Omental fat pad (tissue), 4 donors: ENCODE results near the gene NGEF. TPM values are rescaled to one million over a fixed set of nuclear protein-coding genes. Genes with fewer than 3 reads are reported as not detected.

Experiments used
- ATAC-seq: fragments of 150-250 bp; one replicate; pipeline ENCODE4 v1.9.1; 2016; ENCODE audit warnings: mild to moderate bottlenecking, moderate library complexity; ENCODE audit not compliant: low FRiP score
- DNase-seq: peaks from one replicate; pipeline ENCODE4 v3.0.0-alpha.2; 2019; ENCODE audit warnings: low spot score
- total RNA-seq, 4 donors: library from RNA; depleted of rRNA; stranded (reverse); fragments of >200 nt; gene quantifications; one replicate each; pipeline ENCODE4 v1.1.0, GENCODE V29; 2016
- TF ChIP-seq, protein P1 (sequence below), 3 donors: fragments of 450-650 bp; IDR thresholded peaks; one replicate each; pipeline ENCODE4 v1.5.1; 2016 to 2017; ENCODE audit warnings: antibody characterized with exemption in 3 of 3, mild to moderate bottlenecking in 3 of 3, moderate library complexity in 2 of 3

The NGEF gene
- total RNA-seq, 4 donors from 2014 or later: 1.1 to 1.9 (median 1.3) TPM; not detected in 1

DNA sequence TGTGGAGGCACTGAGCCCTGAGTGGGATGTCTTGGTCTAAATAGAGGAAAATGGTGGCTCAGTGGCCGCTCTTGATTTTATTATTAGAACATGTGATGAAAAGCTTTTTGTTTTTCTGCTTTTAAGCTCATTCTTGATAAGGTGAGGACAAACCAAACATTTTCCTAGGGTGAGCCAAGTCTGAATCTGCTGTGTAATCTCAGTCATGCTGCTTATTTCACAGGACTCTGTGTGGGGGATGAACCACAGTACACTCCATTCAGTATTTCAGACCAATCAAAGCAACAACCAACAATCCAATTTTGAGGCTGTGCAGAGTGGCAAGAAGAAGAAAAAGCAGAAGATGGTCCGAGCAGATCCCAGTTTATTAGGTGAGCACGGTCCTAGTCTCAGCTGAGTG lies 163.0 kb downstream of the NGEF start:
- DNase-seq: no peak
- no peak for ATAC-seq
- TF ChIP-seq, protein P1, sequence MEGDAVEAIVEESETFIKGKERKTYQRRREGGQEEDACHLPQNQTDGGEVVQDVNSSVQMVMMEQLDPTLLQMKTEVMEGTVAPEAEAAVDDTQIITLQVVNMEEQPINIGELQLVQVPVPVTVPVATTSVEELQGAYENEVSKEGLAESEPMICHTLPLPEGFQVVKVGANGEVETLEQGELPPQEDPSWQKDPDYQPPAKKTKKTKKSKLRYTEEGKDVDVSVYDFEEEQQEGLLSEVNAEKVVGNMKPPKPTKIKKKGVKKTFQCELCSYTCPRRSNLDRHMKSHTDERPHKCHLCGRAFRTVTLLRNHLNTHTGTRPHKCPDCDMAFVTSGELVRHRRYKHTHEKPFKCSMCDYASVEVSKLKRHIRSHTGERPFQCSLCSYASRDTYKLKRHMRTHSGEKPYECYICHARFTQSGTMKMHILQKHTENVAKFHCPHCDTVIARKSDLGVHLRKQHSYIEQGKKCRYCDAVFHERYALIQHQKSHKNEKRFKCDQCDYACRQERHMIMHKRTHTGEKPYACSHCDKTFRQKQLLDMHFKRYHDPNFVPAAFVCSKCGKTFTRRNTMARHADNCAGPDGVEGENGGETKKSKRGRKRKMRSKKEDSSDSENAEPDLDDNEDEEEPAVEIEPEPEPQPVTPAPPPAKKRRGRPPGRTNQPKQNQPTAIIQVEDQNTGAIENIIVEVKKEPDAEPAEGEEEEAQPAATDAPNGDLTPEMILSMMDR (IDR thresholded peaks at IDR 0.05): no peak

DNA sequence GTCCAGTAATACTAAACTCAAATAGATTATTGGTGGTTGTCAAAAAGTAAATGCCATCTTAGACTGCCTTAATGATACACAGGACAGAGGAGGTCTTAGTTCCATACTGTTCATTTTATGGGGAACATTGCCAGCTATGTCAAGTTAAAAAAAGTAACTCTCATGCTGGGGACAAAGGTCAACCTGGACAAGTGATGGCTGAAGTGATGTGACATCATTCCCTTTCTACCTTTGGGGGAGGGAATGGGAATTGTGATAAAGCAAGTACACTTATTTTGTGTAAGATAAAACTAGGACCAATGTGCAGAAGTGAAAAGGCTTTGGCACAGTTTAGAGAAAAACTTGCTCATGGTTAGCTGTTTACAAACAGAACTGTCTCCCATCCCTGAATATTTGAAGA lies 167.0 kb downstream of the NGEF start:
- TF ChIP-seq, protein P1 (IDR thresholded peaks at IDR 0.05): no peak
- DNase-seq (no peak), ATAC-seq (no peak)

DNA sequence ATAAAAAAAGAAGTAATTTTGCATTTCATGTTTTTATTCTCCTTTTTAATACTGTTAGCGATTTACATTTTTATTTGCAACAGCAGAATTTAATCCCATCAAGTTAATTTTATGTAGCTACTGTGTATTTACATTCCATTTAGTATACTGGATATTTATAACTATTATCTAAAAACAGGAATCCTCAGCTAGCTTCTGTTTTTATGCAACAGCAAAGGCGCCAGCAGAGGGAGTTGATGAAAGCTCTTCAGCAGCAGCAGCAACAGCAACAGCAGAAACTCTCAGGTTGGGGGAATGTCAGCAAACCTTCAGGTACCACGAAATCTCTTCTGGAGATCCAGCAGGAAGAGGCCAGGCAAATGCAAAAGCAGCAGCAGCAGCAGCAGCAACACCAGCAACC lies 169.2 kb downstream of the NGEF start:
- ATAC-seq (no peak), DNase-seq (no peak)
- TF ChIP-seq, protein P1 (IDR thresholded peaks at IDR 0.05): no peak

DNA sequence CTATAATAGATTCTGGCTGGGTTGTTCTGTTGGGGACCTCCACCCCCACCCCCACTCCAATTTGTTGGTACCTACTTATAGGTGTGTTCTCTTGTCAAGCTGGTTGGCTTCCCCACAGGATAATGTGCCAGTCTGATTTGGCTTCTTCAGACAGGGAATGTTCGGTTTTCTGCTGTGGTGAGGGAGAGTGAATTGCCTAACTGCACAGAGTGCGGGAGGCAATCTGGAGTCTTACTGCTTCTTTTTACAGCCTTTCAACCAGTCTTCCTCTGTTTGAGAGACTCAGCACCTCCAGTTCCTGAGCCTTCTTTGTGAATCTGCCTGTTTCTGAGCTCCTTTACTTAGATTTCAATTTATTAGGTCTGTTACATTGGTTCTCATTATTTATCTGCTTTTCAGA lies 170.4 kb downstream of the NGEF start:
- ATAC-seq (no peak), DNase-seq (no peak)
- TF ChIP-seq, protein P1 (IDR thresholded peaks at IDR 0.05): no peak

DNA sequence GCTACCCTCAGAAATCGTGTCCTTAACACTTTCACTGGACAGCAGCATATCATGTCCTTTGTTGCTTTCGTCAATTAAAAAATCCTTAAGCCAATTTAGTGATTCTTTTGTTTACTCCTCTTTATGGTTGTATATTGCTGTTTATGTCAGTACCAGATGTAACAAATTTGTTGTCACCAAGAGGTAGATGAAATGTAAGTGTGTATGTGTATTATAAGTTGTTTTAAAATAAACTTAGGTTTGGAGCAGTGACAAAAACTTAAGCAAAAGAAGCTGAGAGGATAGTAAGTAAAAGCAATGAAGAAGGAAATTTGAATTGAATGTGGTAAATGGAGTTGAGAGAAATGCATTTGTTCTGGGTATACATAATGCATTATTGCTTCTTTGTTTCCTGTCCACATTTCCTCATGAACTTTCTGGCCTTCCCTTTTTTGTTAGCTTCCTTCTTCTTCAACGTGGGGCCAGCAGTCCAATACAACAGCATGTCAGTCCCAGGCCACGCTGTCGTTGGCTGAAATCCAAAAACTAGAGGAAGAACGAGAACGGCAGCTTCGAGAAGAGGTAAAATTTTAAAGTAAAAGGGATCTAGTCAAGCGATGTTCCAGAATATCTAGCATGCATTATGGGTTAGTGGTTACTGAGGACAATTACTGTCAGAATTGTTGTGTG lies 173.5 kb downstream of the NGEF start:
- no peak for DNase-seq
- TF ChIP-seq, protein P1 (IDR thresholded peaks at IDR 0.05): no peak
- no peak for ATAC-seq

DNA sequence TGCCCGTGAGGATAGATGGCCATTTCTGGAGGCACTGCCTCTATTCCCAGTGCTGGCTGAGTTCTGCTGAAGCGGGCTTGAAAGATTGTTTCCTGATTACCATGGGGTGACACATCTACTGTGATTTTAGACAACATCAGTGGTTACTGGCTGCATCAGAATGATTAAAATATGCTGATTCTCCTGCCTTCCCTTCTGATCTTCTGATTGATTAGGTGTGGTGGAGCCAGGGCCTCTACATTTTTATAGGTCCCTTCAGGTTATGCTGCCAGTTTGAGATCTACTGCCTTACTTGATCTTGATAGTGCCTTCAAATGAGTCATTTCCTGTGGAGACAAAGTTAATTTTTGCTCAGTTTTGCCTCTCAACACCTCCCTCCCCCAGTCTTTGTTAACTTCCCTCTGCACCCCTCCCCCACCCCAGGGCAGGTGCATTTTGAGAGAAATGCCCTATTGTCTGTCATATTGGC lies 174.6 kb downstream of the NGEF start:
- DNase-seq: no peak
- ATAC-seq: no peak
- TF ChIP-seq, protein P1 (IDR thresholded peaks at IDR 0.05): no peak

DNA sequence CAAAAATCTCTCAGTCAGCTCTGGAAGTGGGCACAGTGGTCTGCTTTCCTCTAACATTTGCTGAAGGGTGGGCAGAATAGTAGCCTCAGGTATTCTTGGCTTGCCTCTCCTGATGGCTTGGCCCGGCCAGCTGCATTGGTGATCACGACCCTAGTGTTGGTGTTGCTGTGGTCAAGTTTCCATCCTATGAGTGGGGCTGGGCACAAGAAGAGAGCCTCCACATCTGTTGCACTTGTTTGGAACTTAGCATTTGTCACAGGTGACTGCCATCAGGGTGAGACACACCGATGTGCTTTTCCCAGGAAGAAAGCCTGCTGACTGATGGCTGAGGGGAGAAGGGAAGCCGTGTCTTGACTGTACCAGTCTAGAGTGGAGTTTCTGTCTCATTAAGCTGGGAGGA lies 176.1 kb downstream of the NGEF start:
- no peak for DNase-seq

More for the DNA sequence above, 176.1 kb downstream of the NGEF start:
- TF ChIP-seq, protein P1 (IDR thresholded peaks at IDR 0.05): no peak
- no peak for ATAC-seq
